Measurements from ENCODE around the gene MCAT. TPM values are rescaled to one million over a fixed set of nuclear protein-coding genes. Genes with fewer than 3 reads are reported as not detected.

The MCAT gene
- polyA plus RNA-seq, 3 donors: 16.4 to 20.9 (median 19.9) TPM

DNA sequence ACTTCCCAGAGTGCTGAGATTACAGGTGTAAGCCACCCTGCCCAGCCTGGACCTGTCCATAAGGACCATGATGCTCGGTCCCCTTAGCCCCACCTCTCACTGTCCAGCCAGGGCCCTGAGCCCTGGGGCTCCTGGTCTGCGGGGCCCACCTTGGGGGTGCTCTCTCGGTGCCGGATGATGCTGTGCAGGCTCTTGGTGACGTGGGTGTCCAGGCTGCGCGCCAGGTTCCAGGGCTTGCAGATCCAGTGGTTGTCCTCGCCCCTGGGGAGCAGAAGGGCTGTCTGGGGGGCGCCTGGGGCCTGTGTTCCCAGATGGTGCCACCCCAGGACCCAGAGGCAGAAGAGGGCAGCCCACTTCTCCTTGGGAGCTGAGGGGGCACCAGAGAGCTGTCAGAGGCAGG lies 30.4 kb upstream of the MCAT start:
- no peak for DNase-seq (ENCODE audit: low read depth in 3 of 3, low spot score in 2 of 3)

- DNase-seq (ENCODE audit: low read depth in 3 of 3, low spot score in 2 of 3): no peak
Measured at GRCh38 chr22:43172191-43172590, 29.0 kb upstream of the MCAT start.

DNA sequence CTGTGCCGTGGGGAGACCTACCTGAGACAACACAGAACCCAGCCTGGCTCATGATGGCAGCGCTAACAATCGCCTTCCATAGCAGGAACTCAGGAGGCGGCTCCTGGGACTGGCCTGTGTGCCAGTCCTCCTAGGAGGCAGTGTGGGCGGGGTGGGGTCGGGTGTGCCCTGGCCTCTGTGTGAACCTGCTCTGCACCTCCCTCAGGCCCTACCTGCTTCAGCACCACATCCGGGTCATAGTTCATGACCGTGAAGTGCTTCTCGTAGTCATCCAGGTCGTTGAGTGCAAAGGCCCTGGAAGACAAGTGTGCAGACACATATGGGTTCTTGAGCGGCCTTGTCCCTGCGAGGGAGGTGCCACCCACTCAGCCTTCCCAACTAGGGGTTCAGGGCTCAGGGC lies 28.4 kb upstream of the MCAT start:
- DNase-seq (ENCODE audit: low read depth in 3 of 3, low spot score in 2 of 3): no peak

DNA sequence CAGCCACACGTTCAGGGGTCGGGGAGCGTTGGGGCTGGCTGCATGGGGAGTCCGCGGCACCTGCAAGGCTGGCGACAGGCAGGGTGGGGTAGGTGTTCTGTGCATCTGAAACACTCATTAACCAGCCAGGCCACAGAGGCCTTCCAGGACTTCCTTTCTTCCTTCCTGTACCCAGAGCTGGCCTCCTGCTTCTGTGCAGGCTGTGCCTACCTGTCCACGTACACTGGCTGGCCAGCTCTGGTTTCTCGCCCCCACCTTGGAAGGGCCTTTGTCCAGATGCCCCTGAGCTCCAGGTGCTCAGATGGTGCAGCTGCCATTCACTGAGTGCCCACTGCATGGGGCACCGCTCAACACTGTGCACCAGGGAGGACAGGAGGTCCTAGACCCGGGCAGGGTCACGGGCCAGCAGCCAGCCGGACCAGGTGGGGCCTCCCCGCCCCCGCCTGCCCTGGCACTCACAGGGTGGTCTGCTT lies 27.9 kb upstream of the MCAT start:
- DNase-seq (ENCODE audit: low read depth in 3 of 3, low spot score in 2 of 3): no peak

GRCh38 chr22:43170131-43170480 lies 26.9 kb upstream of the MCAT start:
- no peak for DNase-seq (ENCODE audit: low read depth in 3 of 3, low spot score in 2 of 3)

DNA sequence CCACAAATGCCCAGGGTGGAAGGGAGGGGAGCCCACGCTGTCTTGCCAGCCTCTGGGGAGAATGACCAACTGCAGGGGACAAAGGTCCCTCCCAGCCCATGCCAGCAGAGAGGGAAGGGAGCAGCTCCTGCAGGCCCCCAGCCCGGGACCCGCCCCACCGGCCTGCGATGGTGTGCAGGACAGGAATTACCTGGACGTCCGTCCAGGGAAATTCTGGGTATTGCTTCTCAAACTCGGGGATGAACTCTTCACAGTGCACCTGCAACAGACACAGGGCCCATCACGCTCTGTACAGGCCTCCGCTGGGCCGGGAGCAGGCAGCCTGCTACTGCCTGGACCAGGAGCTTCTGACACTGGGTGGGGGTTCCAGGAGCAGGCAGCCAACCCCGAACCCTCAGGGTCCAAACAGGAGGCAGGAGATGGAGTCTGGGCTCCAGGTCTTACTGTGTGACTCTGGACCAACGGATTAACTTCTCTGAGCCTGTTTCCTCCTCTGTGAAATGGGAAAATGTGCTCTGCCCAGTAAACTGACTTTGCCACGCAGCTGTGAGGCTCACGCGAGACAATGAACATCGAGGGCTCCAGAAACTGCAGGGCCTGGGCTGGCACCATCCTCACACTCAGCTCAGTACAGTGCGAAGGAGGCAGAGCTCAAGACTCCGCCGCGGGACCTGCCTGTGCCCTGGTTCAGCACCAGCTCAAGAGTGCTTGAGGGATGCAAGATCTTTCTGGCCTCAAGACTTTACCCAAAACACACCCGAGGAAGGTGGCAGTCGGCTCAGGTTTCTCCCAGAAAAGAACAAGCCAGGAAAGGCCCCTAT lies 26.3 kb upstream of the MCAT start:
- DNase-seq (ENCODE audit: low read depth in 3 of 3, low spot score in 2 of 3): no peak

DNA sequence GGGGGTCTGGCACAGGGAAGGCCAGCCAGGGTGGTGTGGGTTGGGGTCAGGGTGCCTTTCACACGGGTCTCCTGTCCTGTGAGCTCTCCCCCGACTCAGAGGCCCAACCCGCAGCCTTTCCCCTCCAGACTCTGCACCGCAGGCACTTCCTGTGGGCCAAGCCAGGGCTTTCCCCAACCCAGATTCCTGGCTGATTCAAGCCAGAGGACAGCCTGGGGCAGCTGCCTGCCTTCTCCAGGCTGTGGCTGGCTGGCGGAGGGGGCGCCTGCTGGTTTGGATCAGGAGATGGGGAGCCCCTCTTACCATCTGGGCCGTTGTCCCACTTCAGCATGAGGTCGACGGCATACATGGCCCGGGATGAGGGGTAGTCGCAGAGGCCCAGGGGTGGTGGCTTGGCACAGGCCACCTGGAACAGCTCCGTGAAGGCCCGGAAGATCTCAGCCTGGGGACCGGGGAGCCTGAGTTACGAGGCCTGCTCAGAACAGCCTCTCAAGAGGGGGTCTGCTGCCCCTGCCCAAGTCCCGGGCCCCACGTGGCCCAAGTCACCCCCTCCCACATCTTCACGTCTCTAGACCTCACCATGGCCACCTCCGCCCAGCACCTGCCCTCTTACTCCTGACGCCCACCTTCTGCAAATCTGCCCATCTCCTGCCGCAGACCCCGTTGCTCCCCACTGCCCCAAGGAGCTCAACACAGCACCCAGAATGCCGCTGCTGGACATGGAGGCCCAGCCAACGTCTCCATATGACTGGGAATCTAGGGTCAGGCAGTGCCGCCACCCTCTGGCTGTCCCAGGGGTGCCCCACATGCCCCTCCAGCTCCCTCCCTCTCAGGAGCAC lies 25.5 kb upstream of the MCAT start:
- no peak for DNase-seq (ENCODE audit: low read depth in 3 of 3, low spot score in 2 of 3)

- DNase-seq (ENCODE audit: low read depth in 3 of 3, low spot score in 2 of 3): no peak
Measured at GRCh38 chr22:43167001-43167589, 23.9 kb upstream of the MCAT start.

- DNase-seq (ENCODE audit: low read depth in 3 of 3, low spot score in 2 of 3): no peak
Measured at GRCh38 chr22:43166132-43166930, 23.1 kb upstream of the MCAT start.

- DNase-seq (ENCODE audit: low read depth in 3 of 3, low spot score in 2 of 3): no peak
Measured at GRCh38 chr22:43164636-43165035, 21.4 kb upstream of the MCAT start.

- DNase-seq (ENCODE audit: low read depth in 3 of 3, low spot score in 2 of 3): no peak
Measured at GRCh38 chr22:43163241-43163795, 20.1 kb upstream of the MCAT start.

DNA sequence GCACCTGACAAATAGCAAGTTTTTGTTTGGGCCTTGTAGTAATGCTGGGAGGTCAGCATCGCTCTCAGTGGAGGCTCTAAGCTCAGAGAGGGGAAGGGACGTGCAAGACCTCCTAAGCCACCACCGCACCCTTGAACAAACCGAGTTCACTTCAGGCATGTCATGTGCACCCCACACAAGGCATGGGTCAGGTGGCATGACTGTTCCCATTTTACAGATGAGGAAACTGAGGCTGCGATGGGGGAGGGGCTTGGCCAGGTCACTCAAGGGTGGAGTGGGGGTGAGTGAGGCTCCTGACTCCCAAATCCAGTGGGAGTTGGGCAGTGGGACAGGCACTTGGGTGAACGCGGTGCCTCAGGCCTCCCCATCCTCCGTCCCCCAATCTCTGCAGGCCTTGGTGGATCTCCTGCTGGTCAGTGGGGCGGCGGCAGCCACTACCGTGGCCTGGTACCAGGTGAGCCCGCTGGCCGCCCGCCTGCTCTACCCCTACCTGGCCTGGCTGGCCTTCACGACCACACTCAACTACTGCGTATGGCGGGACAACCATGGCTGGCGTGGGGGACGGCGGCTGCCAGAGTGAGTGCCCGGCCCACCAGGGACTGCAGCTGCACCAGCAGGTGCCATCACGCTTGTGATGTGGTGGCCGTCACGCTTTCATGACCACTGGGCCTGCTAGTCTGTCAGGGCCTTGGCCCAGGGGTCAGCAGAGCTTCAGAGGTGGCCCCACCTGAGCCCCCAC lies 19.4 kb upstream of the MCAT start:
- DNase-seq (ENCODE audit: low read depth in 3 of 3, low spot score in 2 of 3): no peak

DNA sequence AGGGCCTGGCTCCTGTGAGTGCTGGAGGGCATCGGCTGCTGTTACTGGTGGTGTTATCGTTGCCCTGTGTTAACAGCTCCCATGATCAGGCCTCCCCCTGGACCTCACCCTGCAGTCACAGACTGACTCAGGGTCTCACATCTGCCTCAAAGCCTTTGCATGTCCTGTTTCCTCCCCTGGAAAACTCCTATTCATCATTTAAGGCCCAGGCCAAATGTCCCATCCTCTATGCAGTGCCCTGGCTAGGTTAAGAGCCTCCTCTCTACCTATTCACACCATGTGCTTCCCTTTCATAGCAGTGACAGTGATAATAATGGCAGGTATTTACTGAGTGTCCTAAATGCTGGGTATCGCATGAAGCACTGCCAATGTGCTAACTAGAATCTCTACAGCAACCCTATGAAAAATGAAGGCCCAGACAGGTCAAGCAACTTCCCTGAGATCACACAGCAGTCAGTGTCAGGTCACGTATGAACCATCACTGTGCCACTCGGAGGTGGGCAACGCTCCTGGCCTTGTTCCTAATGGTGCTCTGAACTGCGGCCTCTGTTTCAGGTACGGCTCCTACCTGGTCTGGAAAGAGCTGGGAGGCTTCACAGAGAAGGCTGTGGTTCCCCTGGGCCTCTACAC lies 17.4 kb upstream of the MCAT start:
- DNase-seq (ENCODE audit: low read depth in 3 of 3, low spot score in 2 of 3): no peak

GRCh38 chr22:43159484-43160178 lies 16.4 kb upstream of the MCAT start:
- DNase-seq (ENCODE audit: low read depth in 3 of 3, low spot score in 2 of 3): no peak

DNA sequence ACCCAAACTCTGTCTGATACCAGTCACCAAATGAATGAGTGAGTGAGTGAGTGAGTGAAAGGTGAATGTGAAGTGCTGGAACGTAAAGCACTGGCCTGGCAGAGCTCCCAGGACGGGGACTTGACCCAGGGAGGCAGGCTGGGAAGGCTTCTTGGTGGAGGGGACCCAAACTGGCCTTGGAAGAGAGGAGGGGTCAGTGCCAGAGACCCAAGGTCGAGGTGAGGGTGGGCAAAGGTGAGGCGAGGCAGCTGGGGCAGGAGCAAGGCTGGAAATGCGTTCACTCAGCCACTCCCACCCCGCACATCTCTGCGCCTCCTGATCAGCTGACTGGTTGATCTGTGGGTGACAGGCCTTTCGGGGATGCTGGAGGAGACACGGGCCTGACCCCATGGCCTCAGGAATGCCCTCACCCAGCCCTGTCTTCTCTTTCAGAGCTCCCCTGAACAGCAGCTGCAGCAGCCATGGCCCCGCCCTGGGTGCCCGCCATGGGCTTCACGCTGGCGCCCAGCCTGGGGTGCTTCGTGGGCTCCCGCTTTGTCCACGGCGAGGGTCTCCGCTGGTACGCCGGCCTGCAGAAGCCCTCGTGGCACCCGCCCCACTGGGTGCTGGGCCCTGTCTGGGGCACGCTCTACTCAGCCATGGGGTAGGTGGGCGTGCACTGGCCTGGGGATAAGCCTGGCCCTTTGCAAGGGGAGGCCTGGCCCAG lies 15.7 kb upstream of the MCAT start:
- no peak for DNase-seq (ENCODE audit: low read depth in 3 of 3, low spot score in 2 of 3)

DNA sequence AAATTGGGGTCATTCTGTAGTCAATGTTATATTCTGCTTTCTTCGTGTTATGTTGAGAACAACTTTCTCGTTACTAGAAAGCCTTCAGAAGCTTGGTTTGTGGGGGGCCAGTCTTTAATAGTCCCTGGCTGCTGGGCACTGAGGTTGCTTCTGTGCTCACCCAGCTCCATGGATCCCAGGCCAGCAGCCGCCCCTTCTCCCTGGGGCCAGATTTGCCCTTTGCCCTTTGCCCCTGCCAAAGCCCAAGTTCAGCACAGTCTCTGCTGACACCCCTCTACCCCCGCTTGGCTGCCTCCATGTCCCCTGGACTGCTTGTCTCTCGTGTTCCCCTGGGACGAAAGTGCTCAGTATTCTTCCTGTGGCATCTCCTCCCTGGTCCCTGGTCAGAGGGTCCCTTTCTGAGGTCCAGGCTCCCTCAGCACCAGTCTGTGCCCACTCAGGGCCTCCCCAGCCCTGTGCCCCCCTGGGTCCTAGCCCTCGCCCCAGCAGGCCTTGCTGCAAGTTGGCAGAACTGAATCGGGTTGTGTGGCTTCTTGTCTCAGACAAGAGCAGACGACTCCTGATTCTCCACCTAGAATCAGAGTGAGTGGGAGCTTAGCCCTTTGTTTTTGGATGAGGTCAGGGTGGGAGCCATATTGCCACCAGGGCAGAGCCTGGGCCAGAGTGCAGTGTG lies 14.8 kb upstream of the MCAT start:
- DNase-seq (ENCODE audit: low read depth in 3 of 3, low spot score in 2 of 3): no peak

DNA sequence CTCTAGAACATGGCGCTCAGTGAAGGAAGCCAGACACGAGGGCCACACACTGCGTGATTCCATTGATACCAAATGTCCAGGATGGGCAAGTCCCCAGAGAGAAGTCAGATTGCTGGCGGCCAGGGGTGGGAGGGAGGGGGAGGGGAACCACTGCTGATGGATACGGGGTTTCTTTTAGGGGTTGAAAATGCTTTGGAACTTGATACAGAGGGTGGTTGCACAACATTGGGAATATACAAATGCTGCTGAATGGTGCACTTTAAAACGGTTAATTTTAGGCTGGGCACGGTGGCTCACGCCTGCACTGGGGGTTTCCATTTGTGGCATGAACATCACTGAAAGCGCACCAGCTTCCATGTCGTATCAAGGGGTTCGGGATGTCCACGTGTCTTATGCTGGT lies 13.2 kb upstream of the MCAT start:
- DNase-seq (ENCODE audit: low read depth in 3 of 3, low spot score in 2 of 3): no peak

GRCh38 chr22:43155789-43156188 lies 12.6 kb upstream of the MCAT start:
- no peak for DNase-seq (ENCODE audit: low read depth in 3 of 3, low spot score in 2 of 3)
